Urinary bladder (tissue), 4 donors: ENCODE results near the gene CCDC38. TPM values are rescaled to one million over a fixed set of nuclear protein-coding genes. Genes with fewer than 3 reads are reported as not detected.

Experiments
- DNase-seq: peaks from one replicate; pipeline ENCODE4 v3.0.0-alpha.2; 2015; ENCODE audit errors: extremely low spot score
- H3K27ac ChIP-seq: one replicate; pipeline ENCODE4 v1.5.1; 2013; ENCODE audit warnings: low read depth, mild to moderate bottlenecking, moderate library complexity
- H3K36me3 ChIP-seq: one replicate; pipeline ENCODE4 v1.6.1; 2013; ENCODE audit warnings: mild to moderate bottlenecking, moderate library complexity; ENCODE audit not compliant: insufficient read depth
- H3K4me1 ChIP-seq: one replicate; pipeline ENCODE4 v1.6.1; 2013; ENCODE audit warnings: mild to moderate bottlenecking, moderate library complexity; ENCODE audit not compliant: insufficient read depth
- H3K4me3 ChIP-seq: one replicate; pipeline ENCODE4 v1.5.1; 2013; ENCODE audit warnings: low read depth, low read length
- WGBS: extraction: QIAGEN DNeasy Blood & Tissue Kit; methylation state at CpG from one replicate; pipeline ENCODE4 v1.1.7; 2013; 5-methylcytosine and 5-hydroxymethylcytosine counted together
- polyA plus RNA-seq: library from polyadenylated mRNA; stranded (reverse); fragments of 200-250 nt; gene quantifications from one replicate; pipeline ENCODE4 v1.2.3, GENCODE V29; 2013
- total RNA-seq: library from RNA; depleted of rRNA; stranded (reverse); fragments of >200 nt; gene quantifications from one replicate; pipeline ENCODE4 v1.2.3, GENCODE V29; 2014
- donor health status: healthy with polysubstance abuse.
- donor health status: healthy.

CCDC38 gene
- not detected for total RNA-seq
- 0.03 TPM for polyA plus RNA-seq

- Histone ChIP-seq H3K4me3 (peak within 1 kb of the TSS; percentile 77), H3K36me3 (no peaks in the 10 kb centered on the region), H3K4me1 (no peaks in the 10 kb centered on the region), H3K27ac (peak within 1 kb of the TSS; percentile 62)
- peak; percentile 31 for DNase-seq
- WGBS, result under 1% methylated on average over 51 of the region's 51 CpGs
Observed at GRCh38 chr12:95942524-95943329, at the start of gene CCDC38. CCDC38 (minus strand) TSS chr12:95942614; CDS start chr12:95936509, 6,105 bp downstream.

- H3K4me3 ChIP-seq, result no peak overlapping the region
- 81% methylated on average over 7 of the region's 7 CpGs for WGBS
- H3K36me3 ChIP-seq, result no peaks in the 10 kb centered on the region
- peaks cover 1% of the 10 kb centered on the region for H3K4me1 ChIP-seq
- no peak for DNase-seq
- H3K27ac ChIP-seq, result no peak overlapping the region
Observed at GRCh38 chr12:95990136-95990535, 47.7 kb upstream of the CCDC38 start.

GRCh38 chr12:95989504-95990123, 47.2 kb upstream of the CCDC38 start:
- no peaks in the 10 kb centered on the region for H3K36me3 ChIP-seq
- no peak overlapping the region for H3K4me3 ChIP-seq
- H3K27ac ChIP-seq, result no peak overlapping the region
- H3K4me1 ChIP-seq, result peaks cover 1% of the 10 kb centered on the region
- 36% methylated on average over 4 of the region's 4 CpGs for WGBS
- DNase-seq, result no peak

- no peak for DNase-seq
- H3K4me1 ChIP-seq, result peaks cover 1% of the 10 kb centered on the region
- no peak overlapping the region for H3K4me3 ChIP-seq
- H3K36me3 ChIP-seq, result no peaks in the 10 kb centered on the region
- WGBS, result 81% methylated on average over 11 of the region's 11 CpGs
- H3K27ac ChIP-seq, result no peak overlapping the region
Observed at GRCh38 chr12:95988506-95989275, 46.3 kb upstream of the CCDC38 start.

GRCh38 chr12:95986635-95987570, 44.5 kb upstream of the CCDC38 start:
- DNase-seq, result no peak
- no peak overlapping the region for H3K4me3 ChIP-seq
- no peaks in the 10 kb centered on the region for H3K36me3 ChIP-seq
- WGBS, result 55% methylated on average over 14 of the region's 14 CpGs
- no peak overlapping the region for H3K27ac ChIP-seq
- peaks cover 1% of the 10 kb centered on the region for H3K4me1 ChIP-seq

GRCh38 chr12:95984682-95985081, 42.3 kb upstream of the CCDC38 start:
- no peak for DNase-seq
- H3K27ac ChIP-seq, result no peak overlapping the region
- peaks cover 1% of the 10 kb centered on the region for H3K4me1 ChIP-seq
- no peaks in the 10 kb centered on the region for H3K36me3 ChIP-seq
- WGBS, result 95% methylated on average over 1 of the region's 1 CpG
- H3K4me3 ChIP-seq, result no peak overlapping the region

GRCh38 chr12:95982602-95983001, 40.2 kb upstream of the CCDC38 start:
- no peaks in the 10 kb centered on the region for H3K36me3 ChIP-seq
- H3K4me1 ChIP-seq, result peaks cover 1% of the 10 kb centered on the region
- WGBS, result 39% methylated on average over 1 of the region's 1 CpG
- DNase-seq, result no peak
- no peak overlapping the region for H3K4me3 ChIP-seq
- H3K27ac ChIP-seq, result no peak overlapping the region

- DNase-seq, result no peak
- WGBS, result 90% methylated on average over 5 of the region's 5 CpGs
- no peaks in the 10 kb centered on the region for H3K4me1 ChIP-seq
Observed at GRCh38 chr12:95980437-95980836, 38.0 kb upstream of the CCDC38 start.

GRCh38 chr12:95978774-95979173, 36.4 kb upstream of the CCDC38 start:
- no peak overlapping the region for H3K4me3 ChIP-seq
- 84% methylated on average over 3 of the region's 3 CpGs for WGBS
- H3K27ac ChIP-seq, result no peak overlapping the region
- no peaks in the 10 kb centered on the region for H3K4me1 ChIP-seq
- no peaks in the 10 kb centered on the region for H3K36me3 ChIP-seq
- no peak for DNase-seq

More at GRCh38 chr12:95980437-95980836, 38.0 kb upstream of the CCDC38 start:
- H3K4me3 ChIP-seq, result no peak overlapping the region
- H3K27ac ChIP-seq, result no peak overlapping the region
- no peaks in the 10 kb centered on the region for H3K36me3 ChIP-seq

- H3K4me3 ChIP-seq, result no peak overlapping the region
- 91% methylated on average over 5 of the region's 5 CpGs for WGBS
- H3K36me3 ChIP-seq, result no peaks in the 10 kb centered on the region
- H3K4me1 ChIP-seq, result no peaks in the 10 kb centered on the region
- H3K27ac ChIP-seq, result no peak overlapping the region
- DNase-seq, result no peak
Observed at GRCh38 chr12:95978351-95978750, 35.9 kb upstream of the CCDC38 start.

- WGBS, result 85% methylated on average over 11 of the region's 11 CpGs
- no peak for DNase-seq
- Histone ChIP-seq H3K36me3 (no peaks in the 10 kb centered on the region), H3K27ac (no peak overlapping the region), H3K4me1 (no peaks in the 10 kb centered on the region), H3K4me3 (no peak overlapping the region)
Observed at GRCh38 chr12:95977764-95978305, 35.4 kb upstream of the CCDC38 start.

- Histone ChIP-seq H3K4me1 (no peaks in the 10 kb centered on the region), H3K27ac (no peak overlapping the region), H3K36me3 (no peaks in the 10 kb centered on the region), H3K4me3 (no peak overlapping the region)
- WGBS, result 92% methylated on average over 8 of the region's 8 CpGs
- no peak for DNase-seq
Observed at GRCh38 chr12:95976416-95976832, 34.0 kb upstream of the CCDC38 start.

- Histone ChIP-seq H3K4me1 (no peaks in the 10 kb centered on the region), H3K36me3 (no peaks in the 10 kb centered on the region), H3K27ac (no peak overlapping the region), H3K4me3 (no peak overlapping the region)
- no peak for DNase-seq
- 89% methylated on average over 4 of the region's 4 CpGs for WGBS
Observed at GRCh38 chr12:95975491-95975890, 33.1 kb upstream of the CCDC38 start.
